Pericardium fibroblast (primary cell): ENCODE results near the gene QRICH1. TPM values are rescaled to one million over a fixed set of nuclear protein-coding genes. Genes with fewer than 3 reads are reported as not detected.

ENCODE experiments used
- total RNA-seq: library from RNA; depleted of rRNA; stranded (reverse); fragments of >200 nt; gene quantifications from 2 replicates; pipeline ENCODE4 v1.2.3, GENCODE V29; 2015

Gene QRICH1, protein sequence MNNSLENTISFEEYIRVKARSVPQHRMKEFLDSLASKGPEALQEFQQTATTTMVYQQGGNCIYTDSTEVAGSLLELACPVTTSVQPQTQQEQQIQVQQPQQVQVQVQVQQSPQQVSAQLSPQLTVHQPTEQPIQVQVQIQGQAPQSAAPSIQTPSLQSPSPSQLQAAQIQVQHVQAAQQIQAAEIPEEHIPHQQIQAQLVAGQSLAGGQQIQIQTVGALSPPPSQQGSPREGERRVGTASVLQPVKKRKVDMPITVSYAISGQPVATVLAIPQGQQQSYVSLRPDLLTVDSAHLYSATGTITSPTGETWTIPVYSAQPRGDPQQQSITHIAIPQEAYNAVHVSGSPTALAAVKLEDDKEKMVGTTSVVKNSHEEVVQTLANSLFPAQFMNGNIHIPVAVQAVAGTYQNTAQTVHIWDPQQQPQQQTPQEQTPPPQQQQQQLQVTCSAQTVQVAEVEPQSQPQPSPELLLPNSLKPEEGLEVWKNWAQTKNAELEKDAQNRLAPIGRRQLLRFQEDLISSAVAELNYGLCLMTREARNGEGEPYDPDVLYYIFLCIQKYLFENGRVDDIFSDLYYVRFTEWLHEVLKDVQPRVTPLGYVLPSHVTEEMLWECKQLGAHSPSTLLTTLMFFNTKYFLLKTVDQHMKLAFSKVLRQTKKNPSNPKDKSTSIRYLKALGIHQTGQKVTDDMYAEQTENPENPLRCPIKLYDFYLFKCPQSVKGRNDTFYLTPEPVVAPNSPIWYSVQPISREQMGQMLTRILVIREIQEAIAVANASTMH
- 54.1 and 73.8 TPM in 2 replicates for total RNA-seq

GRCh38 chr3:49093853-49094767 is at the start of gene QRICH1:
TSS of gene QRICH1 (minus strand) at chr3:49094071. CDS start at chr3:49077017, 17,054 bp downstream.

DNA sequence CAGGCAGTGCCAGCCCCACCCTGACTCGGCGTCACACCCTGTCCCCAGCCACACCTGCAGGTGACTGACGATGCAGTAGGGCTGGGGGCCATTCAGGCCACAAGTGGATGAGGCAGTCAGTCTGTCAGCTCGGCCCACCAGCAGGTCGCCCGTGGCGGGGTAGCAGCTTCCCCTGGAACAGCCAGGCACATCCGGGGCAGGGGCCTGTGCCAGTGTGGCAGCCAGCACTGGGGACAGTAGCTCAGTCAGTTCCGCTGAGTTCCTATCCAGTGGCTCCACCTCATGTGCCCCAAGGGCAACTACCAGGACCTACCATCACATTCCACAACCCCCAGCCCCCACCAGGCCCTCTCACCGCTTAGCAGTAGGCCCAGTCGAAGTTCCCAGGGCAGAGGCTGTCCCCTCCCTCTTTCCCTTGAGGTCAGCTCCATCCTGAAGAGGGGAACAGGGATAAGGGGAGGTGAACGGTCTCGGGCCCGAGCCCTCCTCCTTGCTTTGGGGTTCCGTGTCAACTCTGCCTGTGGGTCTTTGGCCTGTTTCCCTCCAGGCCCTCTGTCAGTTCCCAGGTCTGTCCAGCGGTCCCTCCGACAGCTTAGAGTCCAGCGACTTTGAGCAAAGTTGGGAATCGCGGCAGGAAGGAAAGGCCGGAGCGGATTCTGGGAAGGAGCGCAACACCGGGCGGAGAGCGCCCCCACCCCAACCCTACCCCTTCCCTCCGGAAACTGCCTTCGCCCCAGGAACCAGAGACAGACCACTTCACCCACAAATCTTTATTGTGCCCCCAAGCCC is 38.8 kb upstream of the QRICH1 start, which contains the start of gene LAMB2:
Gene LAMB2 (minus strand): TSS at position 614 of the 789 bp plus-strand sequence. CDS start 183 bp downstream, at position 431.

GRCh38 chr3:49120438-49121131 is 26.7 kb upstream of the QRICH1 start, which contains the start of gene USP19:
TSS of gene USP19 (minus strand) at chr3:49120823. CDS start at chr3:49119145, 1,678 bp downstream.

DNA sequence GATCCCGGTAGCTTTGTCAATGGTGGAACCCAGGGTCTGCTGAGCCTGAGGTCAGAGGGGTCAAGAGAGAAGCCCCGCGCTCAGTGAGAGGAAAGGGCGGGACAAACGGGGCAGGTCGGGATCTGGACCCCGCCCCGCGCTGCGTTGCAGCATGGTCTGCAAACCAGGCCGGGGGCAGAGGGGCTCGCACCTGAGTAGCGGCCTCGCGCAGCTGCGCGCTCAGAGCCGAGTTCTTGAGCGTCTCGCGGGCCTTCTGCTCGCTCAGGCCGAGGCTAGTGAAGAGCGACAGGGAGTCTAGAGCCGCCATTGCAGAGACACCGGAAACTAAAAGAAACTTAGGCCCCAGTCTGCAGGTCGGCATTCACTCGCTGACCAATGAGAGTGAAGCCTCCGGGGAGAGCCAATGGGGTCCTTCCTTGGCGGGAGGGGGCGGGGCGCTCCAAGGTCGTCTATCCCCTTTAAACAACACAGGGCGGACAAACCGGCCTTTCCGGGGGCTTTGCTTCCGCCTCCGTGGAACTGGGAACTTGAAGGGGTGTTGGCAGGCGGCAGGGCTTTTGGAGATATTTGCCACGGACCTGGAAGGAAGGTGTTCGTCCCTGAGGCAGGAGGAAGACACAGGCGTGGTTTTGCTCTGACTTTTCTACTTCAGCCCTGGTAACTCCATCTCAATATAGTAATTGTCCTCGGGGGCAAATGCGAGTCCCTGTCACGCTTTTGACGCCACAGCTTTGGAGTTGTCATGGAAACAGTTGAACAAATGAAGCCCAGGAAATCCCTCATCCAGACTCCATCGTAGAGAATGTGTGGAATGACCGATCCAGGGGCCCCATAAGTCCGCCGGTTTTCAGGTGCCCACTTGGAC is 10.8 kb upstream of the QRICH1 start, which contains the start of gene QARS1:
Gene QARS1 (minus strand): TSS at position 331 of the 865 bp plus-strand sequence. CDS start 24 bp downstream, at position 307.

GRCh38 chr3:49028673-49029562 is 65.0 kb downstream of the QRICH1 start, which contains the start of gene IMPDH2:
TSS of gene IMPDH2 (minus strand) at chr3:49029398. CDS start at chr3:49029350, 48 bp downstream.

DNA sequence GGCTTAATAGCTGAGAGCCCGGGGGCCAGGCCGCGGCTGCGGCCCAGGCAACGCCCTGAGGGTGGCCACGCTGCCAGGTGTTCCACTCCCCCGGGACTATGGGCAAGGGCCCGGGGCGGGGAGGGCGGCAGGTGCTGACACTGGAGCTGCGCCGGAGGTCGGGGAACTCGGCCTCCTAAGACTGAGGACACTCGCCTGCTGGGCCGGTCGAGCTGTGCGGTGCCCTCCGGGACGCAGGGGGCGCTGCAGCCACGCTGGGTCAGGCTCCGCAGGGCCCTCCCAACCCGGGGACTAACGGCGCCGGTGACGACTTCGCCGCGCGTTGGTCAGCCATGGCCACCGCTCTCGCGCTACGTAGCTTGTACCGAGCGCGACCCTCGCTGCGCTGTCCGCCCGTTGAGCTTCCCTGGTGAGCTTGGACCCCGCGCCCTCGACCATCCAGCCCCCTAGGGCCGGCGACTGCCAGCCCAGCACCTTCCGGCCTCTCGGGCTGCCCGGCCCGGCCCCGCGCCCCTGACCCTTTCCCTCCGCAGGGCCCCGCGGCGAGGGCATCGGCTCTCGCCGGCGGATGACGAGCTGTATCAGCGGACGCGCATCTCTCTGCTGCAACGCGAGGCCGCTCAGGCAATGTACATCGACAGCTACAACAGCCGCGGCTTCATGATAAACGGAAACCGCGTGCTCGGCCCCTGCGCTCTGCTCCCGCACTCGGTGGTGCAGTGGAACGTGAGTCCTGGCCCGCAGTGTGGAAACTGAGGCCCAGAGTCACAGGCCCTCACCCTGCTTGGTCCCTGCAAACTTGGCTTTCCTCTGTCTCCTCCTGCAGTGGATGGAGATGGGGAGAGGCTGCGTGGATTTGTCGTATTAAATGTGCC is 71.8 kb downstream of the QRICH1 start, which contains the start of gene NDUFAF3:
Gene NDUFAF3 (plus strand): TSS at position 309 of the 875 bp plus-strand sequence. CDS start 24 bp downstream, at position 333.

GRCh38 chr3:49017971-49018706 is 75.7 kb downstream of the QRICH1 start, which contains the start of gene DALRD3:
TSS of gene DALRD3 (minus strand) at chr3:49018580. CDS start at chr3:49018564, 16 bp downstream.

GRCh38 chr3:49007068-49007770 is 86.7 kb downstream of the QRICH1 start, which contains the start of gene WDR6:
TSS of gene WDR6 (plus strand) at chr3:49007391. CDS start at chr3:49007432, 41 bp downstream.

DNA sequence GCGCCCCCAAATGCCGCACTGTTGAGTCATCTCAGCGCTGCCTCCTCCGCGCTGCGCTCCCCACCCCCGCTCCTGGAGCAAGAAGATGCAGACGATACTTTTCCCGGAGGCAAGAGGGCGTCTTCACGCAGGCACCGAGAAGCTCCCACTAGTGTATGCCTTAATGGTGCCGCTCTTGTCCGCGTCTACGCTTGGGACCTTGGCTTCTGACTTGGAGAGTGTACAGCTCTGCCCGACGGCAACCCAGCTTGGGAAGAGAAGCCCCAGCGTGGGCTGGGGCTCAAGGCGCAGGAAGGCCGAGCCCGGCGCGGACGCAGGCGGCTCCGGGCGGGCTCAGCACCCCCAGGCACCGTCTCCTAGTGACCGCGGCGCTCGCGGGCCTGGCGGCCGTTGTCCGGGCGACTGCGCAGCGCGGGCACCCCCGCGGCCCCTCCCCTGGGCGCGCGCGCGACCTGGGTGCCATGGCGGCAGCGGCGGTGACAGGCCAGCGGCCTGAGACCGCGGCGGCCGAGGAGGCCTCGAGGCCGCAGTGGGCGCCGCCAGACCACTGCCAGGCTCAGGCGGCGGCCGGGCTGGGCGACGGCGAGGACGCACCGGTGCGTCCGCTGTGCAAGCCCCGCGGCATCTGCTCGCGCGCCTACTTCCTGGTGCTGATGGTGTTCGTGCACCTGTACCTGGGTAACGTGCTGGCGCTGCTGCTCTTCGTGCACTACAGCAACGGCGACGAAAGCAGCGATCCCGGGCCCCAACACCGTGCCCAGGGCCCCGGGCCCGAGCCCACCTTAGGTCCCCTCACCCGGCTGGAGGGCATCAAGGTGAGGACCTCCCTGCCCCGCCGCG is 103.9 kb downstream of the QRICH1 start, which contains the start of gene P4HTM:
Gene P4HTM (plus strand): TSS at position 446 of the 840 bp plus-strand sequence. CDS start 16 bp downstream, at position 462.

Other genes starting within 250 kb of the QRICH1 start
- 16.3 and 27.3 TPM in 2 replicates for gene PRKAR2A, start 246.2 kb downstream of the QRICH1 start, total RNA-seq
- gene SLC25A20, start 195.2 kb downstream of the QRICH1 start, total RNA-seq = 9.0 and 16.6 TPM in 2 replicates
- 48.7 and 60.4 TPM in 2 replicates for gene ARIH2, start 175.2 kb downstream of the QRICH1 start, total RNA-seq
- gene P4HTM, start 103.8 kb downstream of the QRICH1 start, total RNA-seq = 26.0 and 31.7 TPM in 2 replicates
- 46.0 and 56.7 TPM in 2 replicates for gene WDR6, start 86.7 kb downstream of the QRICH1 start, total RNA-seq
- 41.2 and 61.9 TPM in 2 replicates for gene DALRD3, start 75.5 kb downstream of the QRICH1 start, total RNA-seq
- gene NDUFAF3, start 72.0 kb downstream of the QRICH1 start, total RNA-seq = 137 and 176 TPM in 2 replicates
- gene IMPDH2, start 64.7 kb downstream of the QRICH1 start, total RNA-seq = 237 and 483 TPM in 2 replicates
- gene QARS1, start 10.7 kb upstream of the QRICH1 start, total RNA-seq = 258 and 390 TPM in 2 replicates
- 33.5 and 46.2 TPM in 2 replicates for gene USP19, start 26.8 kb upstream of the QRICH1 start, total RNA-seq
- 310 and 441 TPM in 2 replicates for gene LAMB2, start 39.0 kb upstream of the QRICH1 start, total RNA-seq
- gene CCDC71, start 72.3 kb upstream of the QRICH1 start, total RNA-seq = 25.8 and 35.9 TPM in 2 replicates
- gene KLHDC8B, start 77.5 kb upstream of the QRICH1 start, total RNA-seq = 23.7 and 45.9 TPM in 2 replicates
- 0.60 and 0.82 TPM in 2 replicates for gene C3orf62, start 183.2 kb upstream of the QRICH1 start, total RNA-seq
- 6.2 and 8.5 TPM in 2 replicates for gene USP4, start 246.0 kb upstream of the QRICH1 start, total RNA-seq